GM21717 (cell line): ENCODE measurements around the gene DNAH14.
"Not testable (repeated sequence)": the region's sequence is repeated elsewhere in the genome, so short reads cannot be mapped to it uniquely, and the experiment has no call there.

Source experiments
- ATAC-seq: cut with Tn5 transposase; IDR thresholded peaks from one replicate; pipeline ENCODE4 v1.9.1; 2021; ENCODE audit warnings: mild to moderate bottlenecking, moderate library complexity; ENCODE audit not compliant: unreplicated experiment

Gene DNAH14

GRCh38 chr1:224929335-224930237 is at the start of gene DNAH14:
Gene DNAH14 (plus strand): TSS chr1:224929675. CDS start chr1:224952703, 23,028 bp downstream.
- no peak for ATAC-seq

GRCh38 chr1:224880593-224881307 is 48.7 kb upstream of the DNAH14 start:
- no peak for ATAC-seq

- ATAC-seq: not testable (repeated sequence)
Observed at GRCh38 chr1:224881308-224881692, 48.2 kb upstream of the DNAH14 start.

- ATAC-seq: no peak
Observed at GRCh38 chr1:224881762-224882211, 47.7 kb upstream of the DNAH14 start.

- ATAC-seq: no peak
Observed at GRCh38 chr1:224882264-224882663, 47.2 kb upstream of the DNAH14 start.

- ATAC-seq: no peak
Observed at GRCh38 chr1:224883091-224883490, 46.4 kb upstream of the DNAH14 start.

- ATAC-seq: no peak
Observed at GRCh38 chr1:224884361-224884801, 45.1 kb upstream of the DNAH14 start.

GRCh38 chr1:224885376-224885775 is 44.1 kb upstream of the DNAH14 start:
- not testable (repeated sequence) for ATAC-seq

GRCh38 chr1:224894915-224895314 is 34.6 kb upstream of the DNAH14 start:
- ATAC-seq: no peak

GRCh38 chr1:224896130-224896781 is 33.2 kb upstream of the DNAH14 start:
- no peak for ATAC-seq

GRCh38 chr1:224897529-224898327 is 31.7 kb upstream of the DNAH14 start:
- no peak for ATAC-seq

GRCh38 chr1:224898937-224899336 is 30.5 kb upstream of the DNAH14 start:
- ATAC-seq: no peak

GRCh38 chr1:224900062-224900630 is 29.3 kb upstream of the DNAH14 start:
- no peak for ATAC-seq

- no peak for ATAC-seq
Observed at GRCh38 chr1:224901087-224901810, 28.2 kb upstream of the DNAH14 start.

- no peak for ATAC-seq
Observed at GRCh38 chr1:224903955-224904354, 25.5 kb upstream of the DNAH14 start.

GRCh38 chr1:224906340-224906739 is 23.1 kb upstream of the DNAH14 start:
- no peak for ATAC-seq

- no peak for ATAC-seq
Observed at GRCh38 chr1:224911217-224911616, 18.3 kb upstream of the DNAH14 start.

- ATAC-seq: no peak
Observed at GRCh38 chr1:224914292-224914900, 15.1 kb upstream of the DNAH14 start.

- no peak for ATAC-seq
Observed at GRCh38 chr1:224919508-224919907, 10.0 kb upstream of the DNAH14 start.
